Activated CD8-positive, alpha-beta T cell treated with anti-CD3 and anti-CD28 coated beads for 36 hours (primary cell): Measurements from ENCODE around the gene MOGAT1. TPM values are rescaled to one million over a fixed set of nuclear protein-coding genes. Genes with fewer than 3 reads are reported as not detected.

ENCODE experiments used
- ATAC-seq: fragments of 200-7000 bp; cut with Tn5 transposase; one replicate; pipeline ENCODE4 v1.10.0; 2021; ENCODE audit warnings: mild to moderate bottlenecking, moderate library complexity
- CTCF ChIA-PET: fragments of 350-600 bp; sonication (Branson Sonifier 250); formaldehyde crosslinking; loops from one replicate; lab custom pipeline; 2021; ENCODE audit warnings: antibody characterized with exemption; lab: Charles Lee
- POLR2A ChIA-PET: fragments of 350-600 bp; sonication (Branson Sonifier 250); formaldehyde crosslinking; loops from one replicate; lab custom pipeline; 2021; ENCODE audit warnings: antibody characterized with exemption; lab: Charles Lee
- DNase-seq: peaks from one replicate; pipeline ENCODE4 v3.0.0-alpha.2; 2020
- H3K27ac Mint-ChIP-seq: one replicate; pipeline ENCODE4 v1.8.0; 2021; ENCODE audit warnings: mild to moderate bottlenecking, mixed read lengths
- H3K27me3 Mint-ChIP-seq: one replicate; pipeline ENCODE4 v1.8.0; 2021; ENCODE audit warnings: mixed read lengths
- H3K36me3 Mint-ChIP-seq: one replicate; pipeline ENCODE4 v1.8.0; 2021; ENCODE audit warnings: low read depth, mixed read lengths
- H3K4me1 Mint-ChIP-seq: one replicate; pipeline ENCODE4 v1.8.0; 2021; ENCODE audit warnings: low read depth, mixed read lengths
- H3K4me3 Mint-ChIP-seq: one replicate; pipeline ENCODE4 v1.8.0; 2021; ENCODE audit warnings: mild to moderate bottlenecking, moderate library complexity, mixed read lengths
- H3K9me3 Mint-ChIP-seq: one replicate; pipeline ENCODE4 v1.8.0; 2021; ENCODE audit warnings: mixed read lengths
- CTCF ChIP-seq: fragments of 200-600 bp; IDR thresholded peaks from one replicate; pipeline ENCODE4 v1.8.0; 2022; ENCODE audit warnings: antibody characterized with exemption, mild to moderate bottlenecking
- intact Hi-C: fragments of 100-400 bp; cut with micrococcal nuclease; formaldehyde crosslinking; loops from one replicate; pipeline ENCODE4 v1.10.0; 2022
- total RNA-seq, 2 experiments: library from RNA; stranded (reverse); gene quantifications; one replicate each; pipeline ENCODE4 v1.2.3, GENCODE V29; 2021

Gene MOGAT1
- total RNA-seq, 2 experiments from 2014 or later, result not detected

- no peak overlapping the region for H3K4me3 Mint-ChIP-seq
- H3K27ac Mint-ChIP-seq, result no peak overlapping the region
- H3K27me3 Mint-ChIP-seq, result peaks cover 21% of the 10 kb centered on the region
- H3K4me1 Mint-ChIP-seq, result peaks cover 12% of the 10 kb centered on the region
- no peaks in the 10 kb centered on the region for H3K9me3 Mint-ChIP-seq
- POLR2A ChIA-PET, result interaction anchor here (0.7 kb wide), 1 partner anchor 11 kb away, joined by 3 read pairs; no protein-coding TSS in a partner anchor
- no peak for ATAC-seq
- TF ChIP-seq CTCF, result no peak
- DNase-seq, result no peak
- intact Hi-C loops, result loop anchor here (5.0 kb wide), 1 partner anchor 106 kb away; no protein-coding TSS in a partner anchor
- CTCF ChIA-PET, result interaction anchor here (1.4 to 7.8 kb wide), 9 partner anchors 12 to 233 kb away, joined by 3 to 65 read pairs (median 8); no protein-coding TSS in a partner anchor
- H3K36me3 Mint-ChIP-seq, result no peaks in the 10 kb centered on the region
Measured at GRCh38 chr2:222706616-222707015, 35.2 kb downstream of the MOGAT1 start.

- Mint-ChIP-seq H3K4me1 (peaks cover 6% of the 10 kb centered on the region), H3K27me3 (peaks cover 16% of the 10 kb centered on the region), H3K4me3 (no peak overlapping the region), H3K36me3 (no peaks in the 10 kb centered on the region), H3K9me3 (no peaks in the 10 kb centered on the region), H3K27ac (no peak overlapping the region)
- TF ChIP-seq CTCF, result no peak
- ChIA-PET POLR2A (interaction anchor here (0.7 kb wide), 1 partner anchor 11 kb away, joined by 3 read pairs; no protein-coding TSS in a partner anchor), CTCF (interaction anchor here (0.7 to 7.8 kb wide), 33 partner anchors 8 to 242 kb away, joined by 3 to 65 read pairs (median 4); no protein-coding TSS in a partner anchor)
- no peak for DNase-seq
- peak; percentile 6 for ATAC-seq
- intact Hi-C loops, result loop anchor here (5.0 kb wide), 1 partner anchor 105 kb away; no protein-coding TSS in a partner anchor
Measured at GRCh38 chr2:222707102-222707688, 35.7 kb downstream of the MOGAT1 start.

- DNase-seq, result peak; percentile 57
- CTCF ChIA-PET, result interaction anchor here (0.7 to 7.8 kb wide), 36 partner anchors 8 to 241 kb away, joined by 3 to 65 read pairs (median 4); no protein-coding TSS in a partner anchor
- H3K4me1 Mint-ChIP-seq, result peaks cover 6% of the 10 kb centered on the region
- intact Hi-C loops, result loop anchor here (1.0 to 5.0 kb wide), 2 partner anchors 105 to 196 kb away; no protein-coding TSS in a partner anchor
- H3K27ac Mint-ChIP-seq, result no peak overlapping the region
- ATAC-seq, result peak; percentile 93
- TF ChIP-seq CTCF, result no peak
- H3K4me3 Mint-ChIP-seq, result no peak overlapping the region
- H3K36me3 Mint-ChIP-seq, result no peaks in the 10 kb centered on the region
- H3K27me3 Mint-ChIP-seq, result peaks cover 16% of the 10 kb centered on the region
- no peaks in the 10 kb centered on the region for H3K9me3 Mint-ChIP-seq
- POLR2A ChIA-PET, result no interaction called here
Measured at GRCh38 chr2:222707689-222708273, 36.3 kb downstream of the MOGAT1 start.

- ChIA-PET CTCF (interaction anchor here (0.8 to 7.8 kb wide), 36 partner anchors 9 to 231 kb away, joined by 3 to 65 read pairs (median 4); no protein-coding TSS in a partner anchor), POLR2A (no interaction called here)
- no peaks in the 10 kb centered on the region for H3K9me3 Mint-ChIP-seq
- peak; percentile 88 for DNase-seq
- H3K27ac Mint-ChIP-seq, result no peak overlapping the region
- peak; percentile 95 for TF ChIP-seq CTCF
- H3K27me3 Mint-ChIP-seq, result peaks cover 15% of the 10 kb centered on the region
- ATAC-seq, result peak; percentile 70
- no peaks in the 10 kb centered on the region for H3K36me3 Mint-ChIP-seq
- H3K4me3 Mint-ChIP-seq, result no peak overlapping the region
- intact Hi-C loops, result loop anchor here (1.0 to 5.0 kb wide), 2 partner anchors 104 to 195 kb away; no protein-coding TSS in a partner anchor
- H3K4me1 Mint-ChIP-seq, result peaks cover 6% of the 10 kb centered on the region
Measured at GRCh38 chr2:222708274-222708710, 36.8 kb downstream of the MOGAT1 start.
